ENCODE data around the gene LYZL6.

LYZL6 gene

GRCh38 chr17:35943537-35943936, at the start of gene LYZL6:
LYZL6 (minus strand) TSS chr17:35943713; CDS start chr17:35939356, 4,357 bp downstream.
- FAIRE-seq: no peak

DNA sequence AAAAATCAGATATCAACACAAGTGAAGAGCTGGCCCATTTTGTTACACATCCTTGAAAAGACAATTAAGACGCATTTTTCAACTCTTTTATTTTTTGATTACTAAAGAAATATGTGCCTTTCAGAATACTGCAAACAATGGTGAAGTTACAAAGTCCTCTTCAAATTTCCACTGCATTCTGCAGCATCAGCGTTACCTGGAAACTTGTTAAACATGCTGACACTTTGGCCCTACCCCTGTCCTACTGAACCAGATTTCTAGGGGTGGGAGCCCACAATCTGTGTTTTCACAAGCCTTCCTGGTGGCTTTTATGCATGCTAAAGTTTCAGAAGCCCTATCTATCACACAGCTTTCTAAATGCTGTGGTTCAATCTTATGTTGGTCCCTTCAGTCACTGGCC, 47.6 kb upstream of the LYZL6 start:
- no peak for FAIRE-seq

DNA sequence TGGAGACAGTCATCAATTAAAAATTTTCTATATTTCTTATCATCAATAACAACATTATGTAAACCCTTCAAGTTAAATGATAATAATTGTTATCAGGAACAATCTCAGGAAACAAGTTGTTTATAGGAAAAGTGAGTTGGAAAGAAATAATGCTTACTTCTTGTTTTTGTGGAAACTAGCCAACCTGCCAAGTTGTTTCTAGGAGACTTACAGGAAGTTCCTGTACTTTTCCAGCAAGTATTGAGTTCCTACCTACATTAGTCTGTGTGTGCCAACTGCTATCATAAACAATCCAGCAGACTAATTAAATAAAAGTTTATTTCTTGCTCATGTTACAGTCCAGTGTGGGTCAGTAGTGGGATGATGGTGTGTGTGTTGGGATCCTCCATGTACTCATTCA, 44.7 kb upstream of the LYZL6 start:
- no peak for FAIRE-seq

GRCh38 chr17:35986643-35987042, 43.1 kb upstream of the LYZL6 start, which contains the start of gene CCL14:
CCL14 (minus strand) TSS chr17:35986729; CDS start chr17:35986649, 80 bp downstream.
- no peak for FAIRE-seq

DNA sequence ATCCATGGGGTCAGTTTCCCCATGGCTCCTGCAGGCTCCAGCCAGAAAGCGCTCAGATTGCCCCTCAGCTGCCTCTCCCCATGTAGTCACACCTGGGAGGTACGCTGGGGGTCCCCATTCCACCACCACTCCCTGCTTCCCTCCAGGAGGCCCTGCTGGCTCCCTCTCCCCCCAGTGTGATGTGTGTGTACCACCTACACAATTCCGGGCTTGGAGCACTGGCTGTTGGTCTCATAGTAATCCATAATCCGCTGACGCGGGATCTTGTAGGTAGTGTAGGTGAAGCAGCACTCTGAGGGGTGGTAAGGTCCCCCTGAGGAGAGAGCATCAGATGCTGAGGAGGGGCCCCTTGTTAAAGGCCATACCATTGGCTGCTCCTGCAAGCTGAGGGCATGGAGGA, 40.6 kb upstream of the LYZL6 start:
- no peak for FAIRE-seq

GRCh38 chr17:35982409-35983191, 39.1 kb upstream of the LYZL6 start:
- no peak for FAIRE-seq

DNA sequence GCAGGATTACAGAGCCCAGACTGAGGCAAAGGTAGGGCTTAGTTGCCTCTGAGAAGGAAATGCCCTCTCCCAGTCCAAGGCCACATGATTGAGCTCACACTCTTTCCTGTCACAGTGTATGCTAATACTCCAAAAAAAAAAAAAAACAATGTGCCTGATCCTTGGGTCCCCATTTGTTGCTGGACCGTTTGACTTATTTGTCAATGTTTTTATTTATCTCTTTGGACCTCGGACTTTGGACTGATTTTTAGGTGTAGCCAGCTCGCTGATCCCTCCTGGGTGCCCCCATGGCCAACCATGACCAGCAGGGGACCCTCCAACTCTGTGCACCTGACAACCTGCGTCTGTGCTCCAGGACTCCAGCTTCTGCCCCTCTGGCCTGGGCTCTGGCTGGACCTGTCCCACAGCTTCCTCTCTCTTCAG, 38.4 kb upstream of the LYZL6 start:
- FAIRE-seq: no peak

DNA sequence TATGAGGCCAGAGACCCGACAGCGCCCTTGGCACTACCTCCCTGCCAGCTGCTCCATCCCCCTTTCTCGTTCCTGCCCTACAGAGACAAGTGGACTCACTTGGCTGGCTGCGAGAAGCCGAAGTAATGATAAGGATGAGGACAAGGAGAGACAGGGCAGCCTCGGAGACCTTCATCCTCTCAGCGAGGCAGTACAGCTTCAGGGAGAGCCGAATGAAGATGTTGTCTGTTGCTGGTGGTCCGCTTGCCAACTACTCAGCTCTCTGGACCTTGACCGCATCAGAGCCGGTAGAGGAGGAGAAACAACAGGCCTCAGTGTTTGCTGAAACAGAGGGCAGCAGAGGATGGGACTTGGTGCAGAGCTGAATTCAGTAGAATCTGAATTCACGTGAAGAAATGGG, 37.7 kb upstream of the LYZL6 start, which contains the start of gene CCL16:
Gene CCL16, minus strand, starts transcription at position 252 of the 400 bp plus-strand sequence. Its CDS starts 77 bp downstream, at position 175.
- FAIRE-seq: no peak

DNA sequence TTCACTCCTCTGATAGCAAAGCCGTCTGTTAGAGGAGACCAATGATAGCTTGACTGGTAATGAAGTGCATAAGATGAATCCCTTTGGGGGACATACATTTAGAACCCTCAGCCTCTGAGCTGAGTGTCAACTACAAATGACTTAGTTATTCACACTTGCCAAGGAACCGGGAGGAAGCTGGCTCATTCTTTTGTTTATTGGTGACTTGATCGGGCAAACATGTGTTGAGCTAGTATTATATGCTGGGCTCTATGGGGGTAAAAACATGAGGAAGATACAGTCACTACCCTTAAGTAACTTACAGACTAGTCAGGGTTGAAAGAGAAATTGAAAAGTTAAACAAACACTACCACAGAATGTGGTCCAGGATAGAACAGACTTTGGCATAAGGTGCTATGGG, 34.8 kb upstream of the LYZL6 start:
- no peak for FAIRE-seq

GRCh38 chr17:35977509-35977908, 34.0 kb upstream of the LYZL6 start:
- no peak for FAIRE-seq

- no peak for FAIRE-seq
Observed at GRCh38 chr17:35973333-35974260, 30.1 kb upstream of the LYZL6 start.

DNA sequence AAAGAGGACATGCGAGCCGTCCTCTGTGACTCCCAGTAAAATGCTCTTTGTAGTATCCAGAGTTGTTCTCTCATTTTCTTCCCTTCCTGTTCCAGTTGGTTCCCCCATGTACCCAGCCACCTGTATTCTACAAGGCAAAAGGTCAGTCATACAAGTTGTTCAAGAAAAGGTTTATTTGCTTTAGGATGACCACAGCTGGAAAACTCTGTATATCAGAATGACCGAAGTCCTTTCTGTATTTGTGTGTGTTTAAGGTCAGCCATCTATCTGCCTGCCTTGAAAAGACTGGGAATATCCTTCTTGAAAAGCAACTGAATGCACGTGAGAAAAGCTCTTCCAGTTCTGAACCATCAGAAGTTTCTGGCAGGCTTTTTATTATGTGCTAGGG, 29.4 kb upstream of the LYZL6 start:
- no peak for FAIRE-seq

DNA sequence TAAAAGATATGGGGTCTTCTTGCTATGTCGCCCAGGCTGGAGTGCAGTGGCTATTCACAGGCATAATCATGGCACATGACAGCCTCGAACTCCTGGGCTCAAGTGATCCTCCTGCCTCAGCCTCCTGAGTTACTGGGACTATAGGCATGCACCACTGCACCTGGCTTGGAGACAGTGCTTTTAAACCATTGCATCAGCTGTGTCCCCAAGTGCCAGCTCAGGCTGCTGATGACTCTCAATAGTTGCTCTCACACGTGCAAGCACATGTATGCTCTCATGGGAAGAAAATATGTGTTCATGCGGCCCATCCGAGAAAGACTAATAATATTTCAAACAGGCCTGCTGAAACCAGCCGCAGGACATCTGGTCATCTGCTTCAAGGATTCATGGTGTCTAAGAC, 29.0 kb upstream of the LYZL6 start:
- no peak for FAIRE-seq

DNA sequence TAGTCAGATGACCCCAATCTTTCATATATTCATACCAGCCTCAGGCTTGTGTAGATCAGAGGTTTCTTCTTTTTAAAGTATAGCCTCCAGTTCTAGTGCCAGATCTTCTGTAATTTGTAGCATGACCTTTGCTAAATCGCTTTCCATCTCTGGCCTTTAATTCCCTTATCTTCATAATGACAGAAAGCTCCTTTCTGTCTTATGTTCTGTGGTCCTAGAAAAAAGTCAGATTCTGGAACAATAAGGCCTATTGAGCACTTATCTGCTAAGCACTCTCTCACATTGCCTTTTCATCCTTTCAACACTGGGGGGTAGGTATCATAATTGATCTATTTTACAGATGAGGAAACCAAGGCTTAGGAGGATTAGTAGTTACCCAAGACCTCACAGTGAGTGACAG, 28.6 kb upstream of the LYZL6 start:
- no peak for FAIRE-seq

GRCh38 chr17:35969558-35970380, 26.3 kb upstream of the LYZL6 start:
- FAIRE-seq: no peak

DNA sequence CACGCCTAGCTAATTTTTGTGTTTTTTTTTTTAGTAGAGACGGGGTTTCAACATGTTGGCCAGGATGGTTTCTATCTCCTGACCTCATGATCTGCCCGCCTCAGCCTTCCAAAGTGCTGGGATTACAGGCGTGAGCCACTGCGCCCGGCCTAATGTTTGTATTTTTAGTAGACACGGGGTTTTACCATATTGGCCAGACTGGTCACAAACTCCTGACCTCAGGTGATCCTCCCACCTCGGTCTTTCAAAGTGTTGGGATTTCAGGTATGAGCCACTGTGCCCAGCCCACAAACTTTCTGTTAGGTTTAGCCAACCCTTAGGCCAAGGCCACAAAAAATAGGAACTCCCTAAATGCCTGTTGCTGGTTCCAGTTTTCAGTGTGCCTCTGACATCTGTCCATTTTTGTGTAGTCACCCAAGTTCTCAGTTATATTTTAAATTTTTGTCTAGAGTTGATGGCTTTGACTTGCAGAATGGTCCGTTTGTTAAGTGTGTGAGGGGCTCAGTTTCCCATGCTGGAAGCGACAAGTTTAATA, 25.1 kb upstream of the LYZL6 start:
- FAIRE-seq: no peak

DNA sequence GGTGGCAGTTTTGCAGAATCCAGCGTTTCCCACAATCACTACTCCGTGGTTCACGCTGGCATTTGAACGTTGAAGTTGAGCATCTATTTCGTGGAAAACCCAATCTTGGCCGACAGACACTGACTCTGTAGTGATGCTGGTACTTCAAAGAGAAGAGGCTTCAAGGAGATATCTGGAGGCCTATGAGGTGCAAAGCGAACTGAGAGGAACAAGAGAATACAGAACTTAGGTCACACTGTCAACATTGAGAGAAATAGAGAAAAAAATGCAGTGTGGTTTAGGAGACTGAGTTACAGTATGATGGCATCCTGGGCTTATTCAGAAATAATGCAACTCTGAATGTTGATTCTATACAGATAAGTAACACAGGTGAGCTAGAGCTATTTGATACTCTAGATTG, 21.8 kb upstream of the LYZL6 start:
- no peak for FAIRE-seq

DNA sequence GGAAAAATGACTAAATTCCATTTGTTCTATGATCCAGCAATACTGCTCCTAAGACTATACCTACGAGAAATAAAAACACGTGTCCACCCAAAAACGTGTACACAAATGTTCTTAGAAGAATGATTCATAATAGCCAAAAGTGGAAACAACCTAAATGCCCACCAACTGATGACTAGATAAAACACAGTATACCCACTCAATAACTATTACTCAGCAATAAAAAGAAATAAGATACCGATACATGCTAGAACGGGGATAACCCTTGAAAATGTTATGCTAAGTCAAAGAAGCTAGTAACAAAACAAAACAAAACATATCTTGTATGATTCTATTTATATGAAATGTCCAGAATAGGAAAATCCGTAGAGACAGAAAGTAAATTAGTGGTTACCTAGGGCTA, 20.1 kb upstream of the LYZL6 start:
- FAIRE-seq: no peak

GRCh38 chr17:35953720-35954119, 10.2 kb upstream of the LYZL6 start:
- FAIRE-seq: no peak

- FAIRE-seq: no peak
Observed at GRCh38 chr17:35949401-35949800, 5.9 kb upstream of the LYZL6 start.

GRCh38 chr17:35948092-35948491, 4.6 kb upstream of the LYZL6 start:
- no peak for FAIRE-seq

DNA sequence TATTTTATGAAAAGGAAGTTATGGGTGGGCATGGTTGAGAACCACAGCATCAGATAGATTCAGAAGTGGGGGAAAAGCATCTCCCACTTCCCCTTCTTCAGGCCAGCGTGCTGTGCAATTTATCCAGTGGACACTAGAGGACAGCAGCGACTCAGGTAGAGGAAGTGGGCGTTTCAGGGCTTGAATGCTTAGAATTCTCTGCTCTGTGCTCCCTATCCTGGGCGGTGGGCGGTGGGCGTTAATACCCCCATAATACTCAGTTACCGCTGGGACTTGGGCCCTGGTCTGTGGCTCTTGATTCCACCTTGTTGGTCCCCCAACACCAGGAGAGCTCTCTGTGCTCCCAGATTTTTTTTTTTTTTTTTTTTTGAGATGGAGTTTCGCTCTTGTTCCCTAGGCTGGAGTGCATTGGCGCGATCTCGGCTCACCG, 3.7 kb upstream of the LYZL6 start:
- no peak for FAIRE-seq

DNA sequence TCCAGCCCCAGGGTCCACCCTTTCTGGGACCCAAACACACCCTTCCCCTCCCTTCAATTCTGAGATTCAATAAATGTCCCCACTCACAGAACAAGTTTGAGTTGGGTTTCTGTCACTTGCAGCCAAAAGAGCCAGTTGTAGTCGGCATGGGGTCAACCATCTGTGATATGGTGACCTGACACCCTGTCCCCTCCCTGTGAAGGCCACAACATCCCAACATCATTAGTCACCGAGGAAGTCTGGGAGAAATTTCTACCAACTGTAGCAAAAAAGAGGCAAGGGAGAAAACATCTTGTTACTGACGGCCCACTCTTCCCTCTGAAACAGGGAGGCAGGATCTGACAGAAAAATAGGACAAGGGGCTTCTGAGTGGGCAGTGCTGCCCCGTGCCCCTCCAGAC, 638 bp upstream of the LYZL6 start:
- FAIRE-seq: no peak
